Suprapubic skin (tissue), 4 donors: ENCODE measurements around the gene PLEKHG3. TPM values are rescaled to one million over a fixed set of nuclear protein-coding genes. Genes with fewer than 3 reads are reported as not detected.

Source experiments
- DNase-seq, 2 donors: peaks; one replicate each; pipeline ENCODE4 v3.0.0-alpha.2; 2019; ENCODE audit warnings: low spot score in 2 of 2
- H3K27ac ChIP-seq: fragments of 200-600 bp; sonication (generic); one replicate; pipeline ENCODE4 v1.5.1; 2019
- H3K27me3 ChIP-seq: fragments of 200-600 bp; sonication (generic); one replicate; pipeline ENCODE4 v1.5.1; 2019
- H3K36me3 ChIP-seq: fragments of 200-600 bp; sonication (generic); one replicate; pipeline ENCODE4 v1.5.1; 2019
- H3K4me1 ChIP-seq: fragments of 200-600 bp; sonication (generic); one replicate; pipeline ENCODE4 v1.5.1; 2019
- H3K4me3 ChIP-seq: fragments of 200-600 bp; sonication (generic); one replicate; pipeline ENCODE4 v1.5.1; 2019; ENCODE audit warnings: mild to moderate bottlenecking
- H3K9me3 ChIP-seq: fragments of 200-600 bp; sonication (generic); one replicate; pipeline ENCODE4 v1.5.1; 2019
- CTCF ChIP-seq, 2 donors: fragments of 200-600 bp in 1 of 2; fragments of 450-650 bp in 1 of 2; sonication (generic) in 1 of 2; IDR thresholded peaks; one replicate each; pipeline ENCODE4 v1.5.1; 2016 to 2019; ENCODE audit warnings: antibody characterized with exemption in 2 of 2, mild to moderate bottlenecking in 1 of 2, moderate library complexity in 1 of 2
- EP300 ChIP-seq: sonication (generic); formaldehyde crosslinking; IDR thresholded peaks from one replicate; pipeline ENCODE4 v1.6.1; 2017; ENCODE audit warnings: antibody characterized with exemption
- POLR2A ChIP-seq, 2 donors: fragments of 450-650 bp; IDR thresholded peaks; one replicate each; pipeline ENCODE4 v1.6.1; 2017; ENCODE audit warnings: antibody characterized with exemption in 2 of 2, mild to moderate bottlenecking in 2 of 2, moderate library complexity in 2 of 2
- POLR2AphosphoS5 ChIP-seq, 3 donors: sonication (generic); formaldehyde crosslinking; IDR thresholded peaks; one replicate each; pipeline ENCODE4 v1.6.1; 2017; ENCODE audit warnings: antibody characterized with exemption in 3 of 3
- WGBS: methylation state at CpG from one replicate; pipeline ENCODE4 v1.1.5; 2018; 5-methylcytosine and 5-hydroxymethylcytosine counted together
- total RNA-seq, 4 donors: library from RNA; depleted of rRNA; stranded (reverse); fragments of >200 nt; gene quantifications; one replicate each; pipeline ENCODE4 v1.1.0, GENCODE V29; 2016

The PLEKHG3 gene
- total RNA-seq, 4 donors from 2014 or later = 60.4 to 140 (median 96.5) TPM

DNA sequence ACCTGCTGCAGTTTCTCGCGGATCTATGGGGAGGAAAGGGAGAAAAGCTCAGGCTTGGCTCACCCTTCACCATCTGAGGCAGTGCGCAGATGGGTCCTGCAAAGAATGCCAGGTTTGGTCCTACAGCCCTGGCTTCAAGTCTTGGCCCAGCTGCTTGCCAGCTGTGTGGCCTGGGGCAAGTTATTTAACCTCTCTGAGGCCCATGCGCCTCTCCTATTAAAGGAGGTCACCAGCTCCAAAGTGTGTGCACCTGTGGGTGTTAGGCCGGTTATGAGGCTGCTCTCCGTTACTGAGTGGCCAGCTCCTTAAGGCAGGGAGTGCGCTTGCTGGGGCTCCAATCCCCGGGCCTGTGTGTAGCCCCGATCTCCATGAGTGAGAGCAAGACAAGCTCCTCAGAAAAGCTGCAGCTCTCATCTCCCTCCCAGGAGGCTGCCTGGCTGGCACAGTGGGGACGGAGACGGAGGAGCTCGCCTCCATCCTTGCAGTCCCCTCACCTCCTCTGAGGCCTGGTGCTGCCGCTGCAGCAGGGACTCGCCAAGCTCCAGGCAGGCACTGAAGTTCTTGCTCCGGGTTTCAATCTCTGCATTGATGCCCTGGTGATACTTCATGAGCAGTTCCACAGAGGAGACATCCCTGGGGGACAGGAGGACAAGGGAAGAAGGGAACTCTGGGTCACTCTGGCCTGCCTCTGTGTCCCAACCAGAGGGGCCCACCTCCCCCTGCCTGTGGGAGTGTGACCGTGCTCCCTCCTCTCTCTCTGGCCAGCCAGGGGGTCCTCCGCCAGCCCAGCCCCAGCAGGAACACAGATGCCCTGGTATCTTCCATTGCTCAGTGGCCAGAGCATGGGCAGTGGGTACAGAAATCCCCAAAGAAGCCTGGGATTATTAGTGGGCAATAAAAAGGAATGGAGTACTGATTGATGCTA, 65.1 kb downstream of the PLEKHG3 start:
- no peak for DNase-seq
- TF ChIP-seq EP300 (no peak), POLR2AphosphoS5 (IDR thresholded peaks at IDR 0.05) (no peak), CTCF (IDR thresholded peaks at IDR 0.05) (no peak), POLR2A (IDR thresholded peaks at IDR 0.05) (no peak)
- whole genome bisulfite sequencing = 80% methylated on average over 16 of the region's 17 CpGs
- Histone ChIP-seq H3K4me1 (peaks cover 6% of the 10 kb centered on the region), H3K36me3 (no peaks in the 10 kb centered on the region), H3K27ac (no peak overlapping the region), H3K9me3 (no peaks in the 10 kb centered on the region), H3K27me3 (no peaks in the 10 kb centered on the region), H3K4me3 (no peak overlapping the region)

DNA sequence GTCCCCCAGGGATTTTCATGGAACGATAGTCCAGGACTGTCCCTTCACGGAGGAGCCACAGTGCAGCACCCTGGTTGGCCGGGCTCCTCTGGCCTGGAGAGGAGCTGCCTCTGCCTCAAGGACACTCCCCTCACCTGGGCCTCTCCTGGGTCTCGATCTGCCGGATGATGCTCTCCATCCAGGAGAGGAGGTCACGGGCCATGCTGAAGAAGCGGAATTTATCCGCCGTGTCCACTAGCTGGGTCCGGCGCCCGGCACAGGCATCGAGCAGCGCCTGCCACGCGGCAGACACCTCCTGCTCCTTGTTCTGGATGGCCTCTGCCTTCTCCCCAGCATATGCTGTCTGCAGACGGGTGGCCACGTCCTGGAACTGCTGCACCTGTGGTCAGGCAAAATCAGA, 66.5 kb downstream of the PLEKHG3 start:
- WGBS = 96% methylated on average over 15 of the region's 18 CpGs
- no peak for TF ChIP-seq POLR2A (IDR thresholded peaks at IDR 0.05)
- no peak for TF ChIP-seq EP300
- TF ChIP-seq CTCF (IDR thresholded peaks at IDR 0.05) = no peak
- no peak for TF ChIP-seq POLR2AphosphoS5 (IDR thresholded peaks at IDR 0.05)
- H3K4me1 ChIP-seq = no peaks in the 10 kb centered on the region

DNA sequence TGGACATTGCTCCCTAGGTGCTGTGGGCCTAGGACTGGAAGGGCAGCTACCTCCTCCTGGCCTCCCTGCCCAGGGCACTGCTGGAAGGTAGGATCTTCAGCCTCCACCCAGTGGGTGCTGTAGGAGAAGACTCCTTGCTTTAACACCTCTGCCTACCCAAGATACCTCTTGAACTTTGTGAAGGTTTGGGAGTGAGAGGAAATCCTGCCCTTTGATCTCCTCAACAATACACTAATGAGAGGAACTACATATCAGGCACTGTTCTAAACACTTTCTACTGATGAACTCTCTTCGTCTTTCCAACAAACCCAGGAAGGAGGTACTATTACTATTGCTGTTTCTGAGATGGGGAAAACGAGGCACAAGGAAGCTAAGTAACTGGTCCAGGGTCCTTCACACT, 66.9 kb downstream of the PLEKHG3 start:
- Histone ChIP-seq H3K36me3 (no peaks in the 10 kb centered on the region), H3K27me3 (no peaks in the 10 kb centered on the region), H3K9me3 (no peaks in the 10 kb centered on the region), H3K4me1 (no peaks in the 10 kb centered on the region), H3K27ac (no peak overlapping the region), H3K4me3 (no peak overlapping the region)
- 73% methylated on average over 2 of the region's 2 CpGs for WGBS
- no peak for DNase-seq
- TF ChIP-seq CTCF (IDR thresholded peaks at IDR 0.05) = no peak
- TF ChIP-seq EP300 = no peak
- TF ChIP-seq POLR2A (IDR thresholded peaks at IDR 0.05) = no peak
- TF ChIP-seq POLR2AphosphoS5 (IDR thresholded peaks at IDR 0.05) = no peak

More for the DNA sequence above, 66.5 kb downstream of the PLEKHG3 start:
- Histone ChIP-seq H3K4me3 (no peak overlapping the region), H3K9me3 (no peaks in the 10 kb centered on the region), H3K27ac (no peak overlapping the region), H3K36me3 (no peaks in the 10 kb centered on the region), H3K27me3 (no peaks in the 10 kb centered on the region)
- DNase-seq = no peak

DNA sequence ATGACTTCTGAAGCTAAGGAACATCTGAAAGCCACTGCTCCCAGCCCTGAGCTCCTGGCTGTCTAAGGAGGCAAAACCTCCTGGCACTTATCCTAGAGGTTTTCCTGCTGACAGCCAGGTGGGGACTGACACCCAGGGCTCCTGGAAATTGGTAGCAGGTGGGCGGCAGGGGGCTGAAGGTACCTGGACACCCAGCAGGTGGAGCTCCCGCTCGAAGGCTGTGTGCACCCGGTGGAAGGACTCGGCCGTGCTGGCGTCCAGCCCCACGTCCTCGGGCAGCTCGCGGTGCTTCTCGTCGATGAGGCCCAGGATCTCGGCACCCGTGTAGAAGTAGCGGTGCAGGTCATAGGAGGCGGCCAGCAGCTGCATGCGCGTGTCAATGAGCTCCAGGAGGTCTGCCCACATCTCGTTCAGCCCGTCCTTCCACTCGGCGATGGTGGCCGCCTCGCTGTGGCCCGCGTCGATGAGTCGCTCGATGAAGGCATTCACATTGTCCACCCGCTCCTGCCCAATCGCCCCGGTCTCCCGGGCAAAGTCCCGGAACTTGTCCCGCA, 68.2 kb downstream of the PLEKHG3 start:
- H3K27me3 ChIP-seq = no peaks in the 10 kb centered on the region
- H3K4me3 ChIP-seq = no peak overlapping the region
- DNase-seq = no peak
- no peaks in the 10 kb centered on the region for H3K36me3 ChIP-seq
- H3K4me1 ChIP-seq = no peaks in the 10 kb centered on the region
- 95% methylated on average over 24 of the region's 36 CpGs for WGBS
- no peaks in the 10 kb centered on the region for H3K9me3 ChIP-seq
- H3K27ac ChIP-seq = no peak overlapping the region
- no peak for TF ChIP-seq CTCF (IDR thresholded peaks at IDR 0.05)
- TF ChIP-seq EP300 = no peak
- no peak for TF ChIP-seq POLR2A (IDR thresholded peaks at IDR 0.05)
- no peak for TF ChIP-seq POLR2AphosphoS5 (IDR thresholded peaks at IDR 0.05)

DNA sequence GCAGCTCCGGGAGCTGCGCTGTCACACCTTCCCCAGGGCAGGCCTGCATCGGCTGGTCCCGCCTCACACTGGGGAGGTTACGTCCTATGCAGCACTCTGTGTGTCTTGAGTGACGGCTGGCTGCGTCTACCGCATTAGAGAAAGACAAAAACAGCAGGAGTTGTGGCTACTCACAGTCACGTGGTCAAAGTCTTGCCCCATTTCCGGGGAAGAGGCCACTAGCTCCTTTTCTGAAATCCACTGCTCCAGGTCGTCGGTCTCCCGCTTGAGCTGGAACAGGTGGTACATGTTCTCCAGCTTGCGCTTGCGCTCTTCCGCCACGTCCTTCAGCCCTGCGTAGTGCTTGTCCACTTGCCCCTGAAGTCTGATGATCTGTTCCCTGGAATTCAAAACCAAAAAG, 68.8 kb downstream of the PLEKHG3 start:
- DNase-seq = no peak
- no peak for TF ChIP-seq EP300
- no peak for TF ChIP-seq CTCF (IDR thresholded peaks at IDR 0.05)
- TF ChIP-seq POLR2AphosphoS5 (IDR thresholded peaks at IDR 0.05) = no peak
- no peak for TF ChIP-seq POLR2A (IDR thresholded peaks at IDR 0.05)
- Histone ChIP-seq H3K9me3 (no peaks in the 10 kb centered on the region), H3K4me1 (no peaks in the 10 kb centered on the region), H3K36me3 (no peaks in the 10 kb centered on the region), H3K27ac (no peak overlapping the region), H3K4me3 (no peak overlapping the region), H3K27me3 (no peaks in the 10 kb centered on the region)
- 92% methylated on average over 14 of the region's 18 CpGs for WGBS
